Left ventricle myocardium inferior (tissue), 1 donor: ENCODE results near the gene PLXNB1. TPM values are rescaled to one million over a fixed set of nuclear protein-coding genes. Genes with fewer than 3 reads are reported as not detected.
"Not testable (repeated sequence)": the region's sequence is repeated elsewhere in the genome, so short reads cannot be mapped to it uniquely, and the experiment has no call there.

Experiments
- DNase-seq: peaks from one replicate; pipeline ENCODE4 v3.0.0-alpha.2; 2020
- H3K27ac ChIP-seq: fragments of 200-600 bp; replicated peaks from 2 replicates; pipeline ENCODE4 v1.8.0; 2021
- H3K27me3 ChIP-seq: fragments of 200-600 bp; 2 replicates; pipeline ENCODE4 v1.8.0; 2021; ENCODE audit warnings: low read depth
- H3K36me3 ChIP-seq: fragments of 200-600 bp; 2 replicates; pipeline ENCODE4 v1.8.0; 2021
- H3K4me1 ChIP-seq: fragments of 200-600 bp; 2 replicates; pipeline ENCODE4 v1.8.0; 2021
- H3K4me3 ChIP-seq: fragments of 200-600 bp; 2 replicates; pipeline ENCODE4 v1.8.0; 2021; ENCODE audit warnings: mild to moderate bottlenecking, moderate library complexity
- H3K9me3 ChIP-seq: fragments of 200-600 bp; replicated peaks from 2 replicates; pipeline ENCODE4 v1.8.0; 2021
- CTCF ChIP-seq: fragments of 200-600 bp; IDR thresholded peaks from 2 replicates; pipeline ENCODE4 v1.8.0; 2021; ENCODE audit warnings: antibody characterized with exemption, mild to moderate bottlenecking, borderline replicate concordance
- intact Hi-C: fragments of 100-400 bp; cut with micrococcal nuclease; formaldehyde crosslinking; loops from one replicate; pipeline ENCODE4 v1.11.0; 2022
- total RNA-seq: library from RNA; stranded (reverse); fragmentation: NEBNext Ultra II Directional; extraction: Animal tissue kit (Norgen Biotek cat#: 25700); gene quantifications from one replicate; pipeline ENCODE4 v1.2.1, GENCODE V29; 2021
- donor health status: DM: no; HTN: yes; CAD: no; lungs with severe emphysema.

The PLXNB1 gene
- total RNA-seq, 1 donor from 2014 or later: 42.6 TPM

DNA sequence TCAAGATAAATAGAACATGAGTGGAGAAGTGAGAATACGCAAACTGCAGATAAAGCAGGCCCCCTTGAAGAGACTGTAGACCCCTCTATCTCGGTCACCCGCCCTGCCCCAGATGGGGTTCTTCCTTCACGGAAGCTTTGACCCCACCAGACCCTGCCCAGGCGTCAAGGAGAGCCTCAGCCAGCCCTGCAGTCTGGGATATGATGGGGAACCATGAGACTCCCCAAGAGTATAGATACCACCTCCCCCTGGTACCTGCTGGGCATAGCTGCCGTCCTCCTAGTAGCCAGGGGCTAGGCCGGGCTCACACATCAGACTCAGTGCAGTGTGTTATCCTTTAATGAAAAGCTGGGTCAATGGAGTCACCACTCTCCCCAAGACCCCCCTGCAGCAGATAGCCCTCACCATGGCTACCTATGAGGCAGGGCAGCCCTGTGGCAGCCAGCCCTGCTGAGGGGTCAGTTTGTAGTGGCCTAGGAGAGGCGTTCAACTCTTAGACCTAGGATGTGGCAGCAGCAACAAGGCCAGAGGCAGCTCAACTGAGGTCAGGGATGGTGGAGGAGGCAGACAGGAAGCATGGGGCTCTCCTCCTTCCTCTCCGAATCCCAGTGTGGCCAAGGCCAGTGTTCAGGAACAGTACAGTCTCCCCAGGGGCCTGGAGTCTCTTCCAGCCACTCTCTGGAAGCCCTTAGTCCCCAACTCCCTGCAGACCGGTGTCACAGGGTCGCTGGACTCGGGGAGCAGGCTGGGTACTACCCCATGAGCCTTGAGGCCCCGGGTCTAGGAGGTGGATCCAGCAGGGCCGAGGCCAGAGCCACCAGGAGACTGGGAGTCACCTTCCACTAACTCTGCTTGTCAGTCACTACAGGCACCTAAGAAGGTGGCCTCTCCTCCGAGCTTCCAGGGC, 26.1 kb downstream of the PLXNB1 start:
- Histone ChIP-seq H3K36me3 (peaks cover 50% of the 10 kb centered on the region), H3K4me1 (peaks cover 13% of the 10 kb centered on the region), H3K27me3 (no peaks in the 10 kb centered on the region), H3K4me3 (no peak overlapping the region), H3K27ac (no peak overlapping the region), H3K9me3 (no peaks in the 10 kb centered on the region)
- intact Hi-C loops: loop anchor here (5.0 kb wide), 1 partner anchor 34 kb away; no protein-coding TSS in a partner anchor
- no peak for DNase-seq
- TF ChIP-seq CTCF: no peak

DNA sequence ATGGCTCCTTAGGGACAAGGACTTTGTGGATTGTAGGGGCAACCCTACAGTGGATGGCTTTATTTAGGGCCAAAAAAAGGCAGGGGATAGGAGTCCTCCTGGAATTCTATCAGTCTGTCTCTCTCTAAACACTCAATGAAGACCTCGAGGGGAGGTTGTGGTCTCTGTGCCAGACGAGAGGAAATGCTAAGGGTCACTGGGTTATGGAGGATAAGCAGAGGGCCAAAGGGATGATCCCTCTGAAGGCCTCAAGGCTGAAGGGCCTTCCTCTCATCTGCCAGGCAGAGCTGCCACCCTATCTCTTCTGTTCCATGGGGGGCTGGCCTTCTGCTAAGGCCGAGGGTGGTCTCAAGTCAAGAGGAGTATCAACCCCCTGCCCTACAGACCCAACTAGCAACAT, 27.0 kb downstream of the PLXNB1 start:
- no peak for TF ChIP-seq CTCF
- H3K4me3 ChIP-seq: no peak overlapping the region
- no peaks in the 10 kb centered on the region for H3K27me3 ChIP-seq
- intact Hi-C loops: loop anchor here (5.0 kb wide), 1 partner anchor 34 kb away; no protein-coding TSS in a partner anchor
- DNase-seq: no peak
- peaks cover 42% of the 10 kb centered on the region for H3K36me3 ChIP-seq
- H3K27ac ChIP-seq: peak overlapping the region; percentile 61
- H3K4me1 ChIP-seq: peaks cover 13% of the 10 kb centered on the region
- no peaks in the 10 kb centered on the region for H3K9me3 ChIP-seq

- peaks cover 37% of the 10 kb centered on the region for H3K36me3 ChIP-seq
- TF ChIP-seq CTCF: no peak
- H3K27ac ChIP-seq: peak overlapping the region; percentile 61
- peaks cover 13% of the 10 kb centered on the region for H3K4me1 ChIP-seq
- peak; percentile 64 for DNase-seq
- intact Hi-C loops: loop anchor here (5.0 kb wide), 1 partner anchor 35 kb away; no protein-coding TSS in a partner anchor
- H3K9me3 ChIP-seq: no peaks in the 10 kb centered on the region
- H3K27me3 ChIP-seq: no peaks in the 10 kb centered on the region
- no peak overlapping the region for H3K4me3 ChIP-seq
Observed at GRCh38 chr3:48402281-48402732, 27.6 kb downstream of the PLXNB1 start.

DNA sequence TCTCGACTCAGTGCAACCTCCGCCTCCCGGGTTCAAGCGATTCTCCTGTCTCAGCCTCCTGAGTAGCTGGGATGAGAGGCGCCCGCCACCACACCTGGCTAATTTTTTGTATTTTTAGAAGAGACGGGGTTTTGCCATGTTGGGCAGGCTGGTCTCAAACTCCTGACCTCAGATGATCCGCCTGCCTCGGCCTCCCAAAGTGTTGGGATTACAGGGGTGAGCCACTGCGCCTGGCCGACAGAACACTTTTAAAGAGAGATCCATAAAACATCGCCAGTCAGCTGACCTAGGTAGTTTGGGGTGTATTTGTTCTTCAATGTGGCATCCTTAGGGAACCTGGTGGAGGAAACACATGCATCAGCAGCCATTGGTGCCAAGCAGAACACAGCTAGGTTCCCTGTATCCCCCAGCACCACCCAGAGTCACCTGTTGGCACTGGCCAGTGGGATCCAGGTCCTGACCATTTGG, 28.4 kb downstream of the PLXNB1 start:
- not testable (repeated sequence) for H3K9me3 ChIP-seq, H3K4me3 ChIP-seq, DNase-seq, H3K27me3 ChIP-seq
- peaks cover 13% of the 10 kb centered on the region for H3K4me1 ChIP-seq
- peak overlapping the region; percentile 61 for H3K27ac ChIP-seq
- peaks cover 29% of the 10 kb centered on the region for H3K36me3 ChIP-seq
- intact Hi-C loops: loop anchor here (5.0 kb wide), 1 partner anchor 36 kb away; no protein-coding TSS in a partner anchor

GRCh38 chr3:48400824-48401433, 29.0 kb downstream of the PLXNB1 start:
- intact Hi-C loops: loop anchor here (5.0 kb wide), 1 partner anchor 36 kb away; no protein-coding TSS in a partner anchor
- Histone ChIP-seq H3K27me3 (no peaks in the 10 kb centered on the region), H3K4me1 (peaks cover 13% of the 10 kb centered on the region), H3K4me3 (no peak overlapping the region), H3K27ac (no peak overlapping the region), H3K9me3 (no peaks in the 10 kb centered on the region), H3K36me3 (peaks cover 24% of the 10 kb centered on the region)
- no peak for DNase-seq
- TF ChIP-seq CTCF: peak; percentile 87
